HepG2 (cell line): Measurements from ENCODE around the gene IFITM10. TPM values are rescaled to one million over a fixed set of nuclear protein-coding genes. Genes with fewer than 3 reads are reported as not detected.
A peak's percentile ranks its signal among the peaks of the same experiment; 100 is the strongest.

ENCODE experiments used
- ATF2 ChIP-seq: sonication (generic); formaldehyde crosslinking; IDR thresholded peaks from 2 replicates; pipeline ENCODE4 v1.4.0; 2020; ENCODE audit warnings: missing genetic modification reagents
- FIP1L1 ChIP-seq: fragments of 200-400 bp; formaldehyde crosslinking; IDR thresholded peaks from 2 replicates; pipeline ENCODE4 v1.6.1; 2018; ENCODE audit warnings: low read depth, mild to moderate bottlenecking, low read length, moderate library complexity, borderline replicate concordance; ENCODE audit not compliant: insufficient read depth
- HOXD1 ChIP-seq: sonication (generic); formaldehyde crosslinking; IDR thresholded peaks from 2 replicates; pipeline ENCODE4 v1.5.0; 2020; ENCODE audit warnings: missing genetic modification reagents
- KLF12 ChIP-seq: sonication (generic); formaldehyde crosslinking; IDR thresholded peaks from 2 replicates; pipeline ENCODE4 v1.4.0; 2020; ENCODE audit warnings: missing genetic modification reagents, borderline replicate concordance
- REST ChIP-seq, 2 experiments: IDR thresholded peaks; 2 replicates each; pipeline ENCODE4 v1.6.1; 2011 to 2012; ENCODE audit warnings: low read length in 2 of 2, borderline replicate concordance in 1 of 2, low read depth in 1 of 2, mild to moderate bottlenecking in 1 of 2, moderate library complexity in 1 of 2
- TFE3 ChIP-seq: IDR thresholded peaks from 2 replicates; pipeline ENCODE4 v1.6.1; 2016
- ZBTB26 ChIP-seq: IDR thresholded peaks from 2 replicates; pipeline ENCODE4 v1.6.1; 2016; ENCODE audit warnings: missing compliant biosample characterization, missing genetic modification reagents, borderline replicate concordance
- ZBTB7B ChIP-seq: sonication (generic); formaldehyde crosslinking; IDR thresholded peaks from 2 replicates; pipeline ENCODE4 v1.4.0; 2020; ENCODE audit warnings: missing genetic modification reagents
- ZFP1 ChIP-seq: IDR thresholded peaks from 2 replicates; pipeline ENCODE4 v1.6.1; 2016
- ZMAT3 ChIP-seq: sonication (generic); formaldehyde crosslinking; conservative IDR thresholded peaks from 2 replicates; pipeline ENCODE4 v1.7.0; 2021; ENCODE audit warnings: missing genetic modification reagents
- ZNF543 ChIP-seq: sonication (generic); formaldehyde crosslinking; IDR thresholded peaks from 2 replicates; pipeline ENCODE4 v1.4.0; 2020; ENCODE audit warnings: mild to moderate bottlenecking, missing genetic modification reagents
- ZNF598 ChIP-seq: sonication (generic); formaldehyde crosslinking; IDR thresholded peaks from 2 replicates; pipeline ENCODE4 v1.5.1; 2020; ENCODE audit warnings: mild to moderate bottlenecking, missing genetic modification reagents, borderline replicate concordance
- ZNF609 ChIP-seq: sonication (generic); formaldehyde crosslinking; IDR thresholded peaks from 2 replicates; pipeline ENCODE4 v1.4.0; 2020; ENCODE audit warnings: mild to moderate bottlenecking, missing genetic modification reagents, borderline replicate concordance
- ZNF780A ChIP-seq: sonication (generic); formaldehyde crosslinking; IDR thresholded peaks from 2 replicates; pipeline ENCODE4 v1.8.0; 2022; ENCODE audit warnings: mild to moderate bottlenecking, missing genetic modification reagents, moderate library complexity
- polyA plus RNA-seq, 8 experiments: library from polyadenylated mRNA; depleted of rRNA in 3 of 8; stranded (reverse) in 7 of 8; unstranded in 1 of 8; fragments of >200 nt; fragmentation: Illumina TruSeq in 4 of 8; extraction: Trizol in 4 of 8; gene quantifications; 2 replicates each; pipeline versions ENCODE4 v1.2.1 to v1.2.3, GENCODE V29; 2011 to 2016; ENCODE audit warnings: low read depth in 4 of 8, missing spikeins in 1 of 8, mixed read lengths in 1 of 8; ENCODE audit not compliant: insufficient read depth in 1 of 8
- total RNA-seq, 5 experiments: library from RNA; depleted of rRNA; stranded (reverse); fragments of >200 nt; fragmentation: Illumina TruSeq; extraction: Trizol; gene quantifications; 2 replicates each; pipeline ENCODE4 v1.2.3, GENCODE V29; 2016; ENCODE audit warnings: low read depth in 1 of 5

Gene IFITM10
- total and polyA plus RNA-seq, 2 of the 13 experiments (the other 11 are each of a cell fraction or from before 2014, with no cell fraction given), result 0.09 to 0.13 TPM

GRCh38 chr11:1689250-1690166, 60.9 kb downstream of the IFITM10 start (continued):
- TF ChIP-seq REST (IDR thresholded peaks at IDR 0.05; ENCODE audit: borderline replicate concordance in 1 of 2, low read depth in 1 of 2, low read length in 2 of 2) (peak in 1 of 2 experiments; percentile 35; a peak in 1 of 4 replicates), ZBTB26 (peak; percentile 76; the same call in 1 of the 2 replicates), ZBTB7B (CRISPR knock-in tag) (peak; percentile 100), FIP1L1 (0 out of 2 replicates have a peak, but pooled peaks have one; percentile 17), KLF12 (CRISPR knock-in tag) (peak; percentile 47; the same call in 1 of the 2 replicates), ZFP1 (peak; percentile 94; the same call in 1 of the 2 replicates), HOXD1 (CRISPR knock-in tag) (peak; percentile 99), TFE3 (CRISPR knock-in tag) (peak; percentile 98), ZNF543 (CRISPR knock-in tag) (0 out of 2 replicates have a peak, but pooled peaks have one; percentile 53), ZNF609 (CRISPR knock-in tag) (peak; percentile 98), ZNF598 (CRISPR knock-in tag) (peak; percentile 41; the same call in 1 of the 2 replicates), ATF2 (CRISPR knock-in tag) (peak; percentile 93), ZNF780A (CRISPR knock-in tag) (peak; percentile 47; the same call in 1 of the 2 replicates), ZMAT3 (CRISPR knock-in tag) (0 out of 2 replicates have a peak, but pooled peaks have one; percentile 24)
